Panc1 (cell line): ENCODE results near the gene INO80D. TPM values are rescaled to one million over a fixed set of nuclear protein-coding genes. Genes with fewer than 3 reads are reported as not detected.

Experiments
- ATAC-seq: fragments of 200-7000 bp; cut with Tn5 transposase; 2 replicates; pipeline ENCODE4 v1.9.1; 2020; ENCODE audit warnings: mild to moderate bottlenecking, moderate library complexity
- BruUV-seq: library from RNA; stranded (reverse); fragments of 400-500 nt; replicated peaks from 2 replicates; lab custom pipeline; 2021; lab: Mats Ljungman, UMichigan
- CTCF ChIA-PET: fragments of 300-600 bp; sonication (Branson Sonifier 250); formaldehyde crosslinking; loops from one replicate; lab custom pipeline; 2022; ENCODE audit warnings: antibody characterized with exemption; lab: Charles Lee
- POLR2A ChIA-PET: fragments of 300-600 bp; sonication (Branson Sonifier 250); formaldehyde crosslinking; loops from one replicate; lab custom pipeline; 2022; ENCODE audit warnings: antibody characterized with exemption; lab: Charles Lee
- DNase-seq: peaks from one replicate; pipeline ENCODE4 v3.0.0-alpha.2; 2010; ENCODE audit warnings: low read depth, low spot score
- H3K27ac ChIP-seq: 2 replicates; pipeline ENCODE4 v1.5.1; 2011; ENCODE audit warnings: mild to moderate bottlenecking, low read length, inconsistent platforms
- H3K27me3 ChIP-seq: fragments of 200-500 bp; sonication (Bioruptor generic); 2 replicates; pipeline ENCODE4 v1.6.0; 2014; ENCODE audit warnings: low read length, inconsistent platforms; ENCODE audit not compliant: control insufficient read depth, insufficient read depth
- H3K36me3 ChIP-seq: fragments of 200-500 bp; sonication (Bioruptor generic); 2 replicates; pipeline ENCODE4 v1.5.1; 2014; ENCODE audit warnings: inconsistent platforms, mild to moderate bottlenecking, low read length, moderate library complexity; ENCODE audit not compliant: control insufficient read depth, insufficient read depth
- H3K4me1 ChIP-seq: 2 replicates; pipeline ENCODE4 v1.5.1; 2011; ENCODE audit warnings: inconsistent platforms, mild to moderate bottlenecking, low read length, moderate library complexity; ENCODE audit not compliant: control insufficient read depth, insufficient read depth
- H3K4me3 ChIP-seq, 2 experiments: 2 replicates each; pipeline ENCODE4 v1.5.1; 2011 to 2012; ENCODE audit warnings: low read depth in 2 of 2, low read length in 2 of 2, mild to moderate bottlenecking in 2 of 2, inconsistent platforms in 1 of 2, moderate library complexity in 1 of 2
- H3K9me3 ChIP-seq: fragments of 200-500 bp; sonication (Bioruptor generic); 2 replicates; pipeline ENCODE4 v1.5.1; 2014; ENCODE audit warnings: low read depth, mild to moderate bottlenecking, inconsistent platforms, low read length, moderate library complexity; ENCODE audit not compliant: control insufficient read depth, insufficient read depth
- CTCF ChIP-seq: fragments of 450-650 bp; IDR thresholded peaks from 2 replicates; pipeline ENCODE4 v1.5.1; 2017; ENCODE audit warnings: mild to moderate bottlenecking
- POLR2AphosphoS5 ChIP-seq: IDR thresholded peaks from 2 replicates; pipeline ENCODE4 v1.6.1; 2012; ENCODE audit warnings: mild to moderate bottlenecking, low read depth, low read length, moderate library complexity
- REST ChIP-seq, 2 experiments: IDR thresholded peaks; 2 replicates each; pipeline ENCODE4 v1.6.1; 2011 to 2012; ENCODE audit warnings: low read depth in 2 of 2, control low read depth in 1 of 2, low read length in 1 of 2, mild to moderate bottlenecking in 1 of 2, moderate library complexity in 1 of 2; ENCODE audit not compliant: insufficient read depth in 1 of 2
- SIN3A ChIP-seq: IDR thresholded peaks from 2 replicates; pipeline ENCODE4 v1.6.1; 2012; ENCODE audit warnings: low read depth, mild to moderate bottlenecking, low read length, moderate library complexity, borderline replicate concordance; ENCODE audit not compliant: insufficient read depth
- TCF7L2 ChIP-seq: IDR thresholded peaks from 2 replicates; pipeline ENCODE4 v1.6.1; 2011; ENCODE audit warnings: mild to moderate bottlenecking, low read depth, low read length, inconsistent platforms
- in situ Hi-C: cut with HindIII; loops from 2 replicates; pipeline ENCODE4 v1.10.0; 2016; ENCODE audit warnings: low sequenced_read_pairs, low pct_unique_long_range_greater_than_20kb
- intact Hi-C: fragments of 100-400 bp; cut with micrococcal nuclease; formaldehyde crosslinking; loops from one replicate; pipeline ENCODE4 v1.10.0; 2022; ENCODE audit not compliant: unreplicated experiment
- total RNA-seq: library from RNA; stranded (reverse); gene quantifications from one replicate; pipeline ENCODE4 v1.2.1, GENCODE V29; 2021; ENCODE audit not compliant: unreplicated experiment

Gene INO80D
- total RNA-seq, 1 experiment from 2014 or later, result 17.9 TPM

- H3K27me3 ChIP-seq, result no peaks in the 10 kb centered on the region
- H3K36me3 ChIP-seq, result no peaks in the 10 kb centered on the region
- POLR2A ChIA-PET, result no interaction called here
- no TSS peak for BruUV-seq
- H3K27ac ChIP-seq, result no peak overlapping the region
- CTCF ChIA-PET, result no interaction called here
- no peak for TF ChIP-seq REST (IDR thresholded peaks at IDR 0.05; ENCODE audit: insufficient read depth in 1 of 2, low read depth in 2 of 2, low read length in 1 of 2)
- TF ChIP-seq POLR2AphosphoS5, result no peak
- TF ChIP-seq CTCF, result no peak
- no peak for TF ChIP-seq SIN3A
- TF ChIP-seq TCF7L2, result no peak
- DNase-seq (no peak), ATAC-seq (no peak)
- H3K4me1 ChIP-seq, result no peaks in the 10 kb centered on the region
- intact Hi-C loops, result no loop called here
- in situ Hi-C loops, result no loop called here
- H3K4me3 ChIP-seq, result no peak overlapping the region
- no peaks in the 10 kb centered on the region for H3K9me3 ChIP-seq
Observed at GRCh38 chr2:206049392-206049791, 36.6 kb downstream of the INO80D start.

GRCh38 chr2:206045251-206045650, 40.7 kb downstream of the INO80D start:
- BruUV-seq, result TSS peak; percentile 46
- no peak for ATAC-seq

More at GRCh38 chr2:206045251-206045650, 40.7 kb downstream of the INO80D start:
- intact Hi-C loops, result no loop called here
- Histone ChIP-seq H3K4me3 (no peak overlapping the region), H3K4me1 (no peaks in the 10 kb centered on the region), H3K27me3 (no peaks in the 10 kb centered on the region), H3K27ac (no peak overlapping the region), H3K36me3 (peaks cover 2% of the 10 kb centered on the region; the same call in 1 of the 2 replicates), H3K9me3 (no peaks in the 10 kb centered on the region)
- ChIA-PET CTCF (no interaction called here), POLR2A (no interaction called here)
- in situ Hi-C loops, result no loop called here
- no peak for TF ChIP-seq POLR2AphosphoS5
- no peak for TF ChIP-seq CTCF
- DNase-seq, result no peak
